Esophagus squamous epithelium (tissue), 5 donors: ENCODE measurements around the gene RASGRF1. TPM values are rescaled to one million over a fixed set of nuclear protein-coding genes. Genes with fewer than 3 reads are reported as not detected.
A peak's percentile ranks its signal among the peaks of the same experiment; 100 is the strongest.
"Not testable (repeated sequence)": the region's sequence is repeated elsewhere in the genome, so short reads cannot be mapped to it uniquely, and the experiment has no call there.

Experiments
- DNase-seq: peaks from one replicate; lab custom pipeline; 2025; lab: John Stamatoyannopoulos, UW
- H3K27ac ChIP-seq, 4 donors: fragments of 200-600 bp; sonication (generic); one replicate each; pipeline ENCODE4 v1.5.1; 2016 to 2019; ENCODE audit warnings: mild to moderate bottlenecking in 1 of 4
- H3K27me3 ChIP-seq, 4 donors: fragments of 200-600 bp; sonication (generic); 1 replicate in 3 of 4; 2 replicates in 1 of 4; pipeline versions ENCODE4 v1.5.1 to v1.6.0; 2017 to 2021; ENCODE audit warnings: antibody characterized with exemption in 1 of 4
- H3K36me3 ChIP-seq, 3 donors: fragments of 200-600 bp; sonication (generic); one replicate each; pipeline ENCODE4 v1.5.1; 2016 to 2019
- H3K4me1 ChIP-seq, 3 donors: fragments of 200-600 bp; sonication (generic); one replicate each; pipeline ENCODE4 v1.5.1; 2017 to 2019
- H3K4me3 ChIP-seq, 4 donors: fragments of 200-600 bp; sonication (generic); 1 replicate in 3 of 4; 2 replicates in 1 of 4; pipeline ENCODE4 v1.5.1; 2016 to 2019; ENCODE audit warnings: mild to moderate bottlenecking in 2 of 4, moderate library complexity in 1 of 4
- H3K9me3 ChIP-seq, 3 donors: fragments of 200-600 bp; sonication (generic); one replicate each; pipeline ENCODE4 v1.5.1; 2016 to 2019
- POLR2A ChIP-seq, 4 donors: fragments of 450-650 bp; IDR thresholded peaks; one replicate each; pipeline ENCODE4 v1.6.1; 2017; ENCODE audit warnings: antibody characterized with exemption in 4 of 4, mild to moderate bottlenecking in 4 of 4, moderate library complexity in 3 of 4
- WGBS, 2 donors: methylation state at CpG; one replicate each; pipeline ENCODE4 v1.1.5; 2018; 5-methylcytosine and 5-hydroxymethylcytosine counted together
- intact Hi-C: fragments of 100-400 bp; cut with DNase I; formaldehyde crosslinking; loops from one replicate; pipeline ENCODE4 v1.15.0; 2022
- total RNA-seq, 4 donors: library from RNA; depleted of rRNA; stranded (reverse); fragments of >200 nt; gene quantifications; one replicate each; pipeline ENCODE4 v1.1.0, GENCODE V29; 2016
- TF ChIP-seq, protein P1 (sequence below), 6 experiments: fragments of 450-650 bp in 4 of 6; fragments of 200-600 bp in 2 of 6; sonication (generic) in 2 of 6; IDR thresholded peaks; one replicate each; pipeline ENCODE4 v1.5.1; 2016 to 2019; ENCODE audit warnings: antibody characterized with exemption in 6 of 6, mild to moderate bottlenecking in 4 of 6, moderate library complexity in 4 of 6
- donor health status: DM: yes; HTN: yes; CAD: no.

The RASGRF1 gene
- total RNA-seq, 4 donors from 2014 or later, result 0.23 TPM; not detected in 3

DNA sequence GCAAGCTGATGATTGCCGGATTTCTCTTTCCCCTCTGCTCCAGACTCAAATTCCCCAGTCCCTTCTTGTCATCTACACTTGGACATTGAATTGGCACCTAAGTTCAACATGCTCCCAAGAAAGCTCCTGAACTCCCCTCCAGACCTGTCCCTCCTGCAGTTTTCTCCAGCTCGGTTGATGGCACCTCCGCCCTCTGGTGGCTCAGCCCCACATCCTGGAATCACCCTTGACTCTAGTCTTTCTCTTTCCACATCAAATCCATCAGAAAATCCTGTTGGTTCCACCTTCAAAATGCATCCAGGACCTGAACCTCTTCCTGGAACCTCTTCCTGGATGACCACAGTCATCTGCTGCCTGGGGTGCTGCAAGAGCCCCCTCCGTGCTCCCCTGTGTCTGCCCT, 60.1 kb downstream of the RASGRF1 start:
- Histone ChIP-seq H3K27ac (no peak overlapping the region), H3K27me3 (peaks cover 0 to 2% (median 0%) of the 10 kb centered on the region in 4 donors), H3K4me1 (no peaks in the 10 kb centered on the region), H3K4me3 (no peak overlapping the region), H3K36me3 (no peaks in the 10 kb centered on the region), H3K9me3 (no peaks in the 10 kb centered on the region)
- no peak for DNase-seq
- TF ChIP-seq, protein P1, sequence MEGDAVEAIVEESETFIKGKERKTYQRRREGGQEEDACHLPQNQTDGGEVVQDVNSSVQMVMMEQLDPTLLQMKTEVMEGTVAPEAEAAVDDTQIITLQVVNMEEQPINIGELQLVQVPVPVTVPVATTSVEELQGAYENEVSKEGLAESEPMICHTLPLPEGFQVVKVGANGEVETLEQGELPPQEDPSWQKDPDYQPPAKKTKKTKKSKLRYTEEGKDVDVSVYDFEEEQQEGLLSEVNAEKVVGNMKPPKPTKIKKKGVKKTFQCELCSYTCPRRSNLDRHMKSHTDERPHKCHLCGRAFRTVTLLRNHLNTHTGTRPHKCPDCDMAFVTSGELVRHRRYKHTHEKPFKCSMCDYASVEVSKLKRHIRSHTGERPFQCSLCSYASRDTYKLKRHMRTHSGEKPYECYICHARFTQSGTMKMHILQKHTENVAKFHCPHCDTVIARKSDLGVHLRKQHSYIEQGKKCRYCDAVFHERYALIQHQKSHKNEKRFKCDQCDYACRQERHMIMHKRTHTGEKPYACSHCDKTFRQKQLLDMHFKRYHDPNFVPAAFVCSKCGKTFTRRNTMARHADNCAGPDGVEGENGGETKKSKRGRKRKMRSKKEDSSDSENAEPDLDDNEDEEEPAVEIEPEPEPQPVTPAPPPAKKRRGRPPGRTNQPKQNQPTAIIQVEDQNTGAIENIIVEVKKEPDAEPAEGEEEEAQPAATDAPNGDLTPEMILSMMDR (IDR thresholded peaks at IDR 0.05), result no peak
- no peak for TF ChIP-seq POLR2A (IDR thresholded peaks at IDR 0.05)
- intact Hi-C loops, result no loop called here
- WGBS, 2 donors, result 91 to 95% methylated on average over 3 to 4 of the region's 4 CpGs

DNA sequence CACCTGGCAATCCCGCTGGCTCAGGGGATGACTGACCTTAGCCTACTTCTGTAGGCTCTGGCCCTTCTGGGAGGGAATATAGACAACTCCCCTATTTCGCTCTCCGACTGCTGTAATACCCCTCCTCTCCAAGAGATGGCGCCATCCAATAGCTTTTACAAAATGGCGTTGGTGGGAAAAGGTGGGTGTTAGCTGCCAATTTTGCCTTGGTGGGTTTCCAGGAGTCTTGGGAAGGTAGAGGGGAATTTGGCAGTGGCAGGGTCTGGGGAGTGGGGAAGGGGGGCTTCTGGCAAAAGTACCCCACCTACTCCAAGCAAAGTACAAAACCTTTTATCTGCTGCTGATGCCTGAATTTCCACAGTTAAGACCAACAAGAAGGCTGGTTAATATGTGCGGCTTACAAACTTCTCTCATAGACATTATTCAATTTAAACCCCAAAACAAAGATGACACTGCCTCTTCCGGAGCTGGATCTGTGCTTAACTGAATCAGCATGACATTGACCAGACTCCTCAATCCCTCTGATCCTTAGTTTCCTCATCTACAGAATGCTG, 62.1 kb downstream of the RASGRF1 start:
- no peak for DNase-seq
- no peaks in the 10 kb centered on the region for H3K36me3 ChIP-seq
- H3K9me3 ChIP-seq, result no peaks in the 10 kb centered on the region
- no peaks in the 10 kb centered on the region for H3K27me3 ChIP-seq
- no peaks in the 10 kb centered on the region for H3K4me1 ChIP-seq
- intact Hi-C loops, result loop anchor here (5.0 kb wide), 1 partner anchor 159 kb away; no protein-coding TSS in a partner anchor
- H3K27ac ChIP-seq, result no peak overlapping the region
- TF ChIP-seq, protein P1 (IDR thresholded peaks at IDR 0.05), result peak; percentile 15 to 75 (median 58)
- TF ChIP-seq POLR2A (IDR thresholded peaks at IDR 0.05), result no peak
- 39 to 40% methylated on average over 3 to 6 of the region's 7 CpGs for WGBS, 2 donors
- H3K4me3 ChIP-seq, result no peak overlapping the region

DNA sequence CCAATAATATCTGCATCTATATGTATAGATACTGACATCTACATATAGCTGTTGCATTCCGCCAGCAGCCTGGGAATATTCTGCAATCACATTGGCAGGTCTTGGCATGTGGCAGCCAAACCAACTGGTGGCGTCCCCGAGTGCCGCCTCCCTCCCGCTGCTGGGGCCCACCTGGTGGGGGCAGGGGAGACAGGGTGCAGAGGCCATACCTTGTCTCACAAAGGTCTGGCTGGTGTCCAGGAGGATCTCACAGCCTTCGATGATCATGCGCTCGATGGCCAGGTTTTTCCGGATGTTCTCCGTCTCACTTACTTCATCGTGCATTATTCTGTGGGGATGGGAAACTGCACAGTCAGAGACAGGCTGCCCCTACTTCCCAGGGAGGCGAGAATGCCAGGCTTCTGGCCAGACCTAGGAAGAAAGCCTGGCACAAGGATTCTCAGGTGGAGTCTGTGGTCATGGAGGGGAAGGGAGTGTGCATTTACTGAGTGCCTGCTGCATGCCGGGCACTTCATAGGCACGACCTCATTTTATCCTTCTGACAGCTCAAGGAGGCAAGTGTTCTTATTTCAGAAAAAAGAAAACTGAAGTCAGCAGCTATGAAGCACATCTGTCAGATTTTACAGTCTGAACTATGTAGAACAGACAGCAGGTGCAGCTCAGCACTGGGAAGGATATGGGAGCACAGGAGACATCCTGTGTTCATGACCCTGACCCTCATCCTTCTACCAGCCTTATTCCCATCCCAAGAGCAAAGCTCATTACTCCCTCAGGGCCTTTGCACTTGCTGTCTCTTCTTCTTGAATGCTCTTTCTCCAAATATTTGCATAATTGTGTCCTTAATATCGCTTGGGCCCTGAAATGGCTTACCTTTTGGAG, 62.8 kb downstream of the RASGRF1 start:
- intact Hi-C loops, result loop anchor here (5.0 kb wide), 1 partner anchor 160 kb away; no protein-coding TSS in a partner anchor
- H3K4me3 ChIP-seq, result no peak overlapping the region

DNA sequence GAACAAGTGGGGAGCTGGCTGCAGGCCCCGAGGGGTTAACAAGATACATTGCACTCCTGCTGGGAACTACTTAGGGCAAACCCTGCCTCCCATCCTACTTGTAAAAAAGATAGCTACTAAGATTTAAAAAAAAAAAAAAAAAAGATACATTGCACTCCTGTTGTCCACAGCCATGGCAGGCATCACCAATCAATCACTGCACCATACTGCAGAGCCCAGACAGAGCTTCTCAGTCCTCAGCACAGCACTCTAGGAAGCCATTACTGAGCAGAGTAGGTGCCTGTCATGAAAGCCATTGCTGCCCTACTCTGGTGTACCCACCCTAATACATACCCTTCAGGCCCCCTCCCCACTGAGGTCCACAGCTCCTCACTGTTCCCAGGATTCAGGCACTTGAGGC, 64.8 kb downstream of the RASGRF1 start:
- no peaks in the 10 kb centered on the region for H3K4me1 ChIP-seq
- intact Hi-C loops, result loop anchor here (5.0 kb wide), 1 partner anchor 161 kb away; no protein-coding TSS in a partner anchor
- TF ChIP-seq POLR2A (IDR thresholded peaks at IDR 0.05), result no peak
- TF ChIP-seq, protein P1 (IDR thresholded peaks at IDR 0.05), result no peak
- DNase-seq, result no peak
- no peaks in the 10 kb centered on the region for H3K36me3 ChIP-seq
- H3K27me3 ChIP-seq, result no peaks in the 10 kb centered on the region
- H3K9me3 ChIP-seq, result no peaks in the 10 kb centered on the region
- 100% methylated on average over 1 of the region's 1 CpG; no CpG with 5 or more reads in 1 of the 2 donors for WGBS, 2 donors
- no peak overlapping the region for H3K27ac ChIP-seq
- no peak overlapping the region for H3K4me3 ChIP-seq

More for the DNA sequence above, 62.8 kb downstream of the RASGRF1 start:
- H3K27ac ChIP-seq, result no peak overlapping the region
- H3K4me1 ChIP-seq, result no peaks in the 10 kb centered on the region
- H3K9me3 ChIP-seq, result no peaks in the 10 kb centered on the region
- H3K36me3 ChIP-seq, result no peaks in the 10 kb centered on the region
- H3K27me3 ChIP-seq, result no peaks in the 10 kb centered on the region
- no peak for TF ChIP-seq POLR2A (IDR thresholded peaks at IDR 0.05)
- TF ChIP-seq, protein P1 (IDR thresholded peaks at IDR 0.05), result no peak
- no peak for DNase-seq
- 59 to 64% methylated on average over 13 to 14 of the region's 15 CpGs for WGBS, 2 donors

DNA sequence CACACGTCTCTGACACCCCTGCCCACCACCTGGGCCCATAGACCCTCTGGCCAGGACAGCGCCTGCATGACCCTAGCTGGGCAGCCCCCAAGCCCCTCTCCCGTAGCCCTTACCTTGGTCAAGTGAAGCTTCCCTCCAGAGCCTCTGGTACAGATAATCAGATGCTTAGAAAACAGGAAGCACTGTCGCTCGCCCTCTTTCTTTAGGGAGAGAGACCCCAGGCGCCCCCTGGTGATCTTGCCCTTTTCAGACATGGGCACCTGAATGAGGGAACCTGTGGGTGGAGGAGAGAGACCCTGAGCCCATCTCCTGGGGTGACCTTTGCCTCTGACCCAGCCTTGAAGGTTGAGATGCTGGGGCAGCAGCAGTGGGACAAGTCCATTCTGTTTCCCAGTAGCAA, 65.4 kb downstream of the RASGRF1 start:
- Histone ChIP-seq H3K27me3 (no peaks in the 10 kb centered on the region), H3K27ac (no peak overlapping the region), H3K9me3 (no peaks in the 10 kb centered on the region), H3K36me3 (no peaks in the 10 kb centered on the region), H3K4me3 (no peak overlapping the region), H3K4me1 (no peaks in the 10 kb centered on the region)
- intact Hi-C loops, result loop anchor here (5.0 kb wide), 1 partner anchor 162 kb away; no protein-coding TSS in a partner anchor
- TF ChIP-seq, protein P1 (IDR thresholded peaks at IDR 0.05), result no peak
- TF ChIP-seq POLR2A (IDR thresholded peaks at IDR 0.05), result no peak
- no peak for DNase-seq
- WGBS, 2 donors, result 65 to 67% methylated on average over 1 to 2 of the region's 6 CpGs

DNA sequence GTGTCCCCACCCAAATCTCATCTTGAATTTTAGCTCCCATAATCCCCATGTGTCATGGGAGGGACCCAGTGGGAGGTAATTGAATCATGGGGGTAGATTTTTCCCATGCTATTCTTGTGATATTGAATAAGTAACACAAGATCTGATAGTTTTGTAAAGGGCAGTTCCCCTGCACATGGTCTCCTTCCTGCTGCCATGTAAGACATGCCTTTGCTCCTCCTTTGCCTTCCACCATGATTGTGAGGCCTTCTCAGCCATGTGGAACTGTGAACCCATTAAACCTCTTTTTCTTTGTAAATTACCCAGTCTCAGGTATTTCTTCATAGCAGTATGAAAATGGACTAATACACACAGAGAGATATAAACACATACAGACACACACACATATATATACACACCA, 66.1 kb downstream of the RASGRF1 start:
- H3K27me3 ChIP-seq, H3K4me1 ChIP-seq, DNase-seq, H3K36me3 ChIP-seq, H3K4me3 ChIP-seq, intact Hi-C loops, H3K27ac ChIP-seq, H3K9me3 ChIP-seq: not testable (repeated sequence)
